IMR-90 (cell line): ENCODE results near the gene IP6K3. TPM values are rescaled to one million over a fixed set of nuclear protein-coding genes. Genes with fewer than 3 reads are reported as not detected.

Experiments used
- ATAC-seq: fragments of 200-7000 bp; cut with Tn5 transposase; 2 replicates; pipeline ENCODE4 v1.9.1; 2020; ENCODE audit warnings: low read depth, mild to moderate bottlenecking, moderate library complexity
- BruUV-seq: library from RNA; stranded (reverse); fragments of 400-500 nt; replicated peaks from 2 replicates; lab custom pipeline; 2021; lab: Mats Ljungman, UMichigan
- CTCF ChIA-PET: fragments of 300-600 bp; formaldehyde crosslinking; extraction: SDS; loops from one replicate; lab custom pipeline; 2021; ENCODE audit warnings: antibody characterized with exemption; lab: Yijun Ruan, JAX
- POLR2A ChIA-PET: fragments of 300-600 bp; sonication (Branson Sonifier 250); formaldehyde crosslinking; loops from one replicate; lab custom pipeline; 2022; ENCODE audit warnings: antibody characterized with exemption; ENCODE audit not compliant: unreplicated experiment; lab: Charles Lee
- DNase-seq: peaks from one replicate; pipeline ENCODE4 v3.0.0; 2013
- H2AFZ ChIP-seq: replicated peaks from 2 replicates; pipeline ENCODE3; 2013; ENCODE audit warnings: low read length, mild to moderate bottlenecking; ENCODE audit not compliant: poor library complexity
- H2AK5ac ChIP-seq: 2 replicates; pipeline ENCODE4 v1.6.1; 2013; ENCODE audit warnings: low read depth, low read length, inconsistent platforms
- H2AK9ac ChIP-seq: replicated peaks from 2 replicates; pipeline ENCODE3; 2013; ENCODE audit warnings: mild to moderate bottlenecking, low read depth, low read length, moderate library complexity; ENCODE audit not compliant: poor library complexity
- H2BK120ac ChIP-seq: 2 replicates; pipeline ENCODE4 v1.6.1; 2013; ENCODE audit warnings: low read depth, low read length, inconsistent platforms
- H2BK15ac ChIP-seq: 3 replicates; pipeline ENCODE4 v1.6.1; 2013; ENCODE audit warnings: low read depth, low read length, inconsistent platforms
- H2BK20ac ChIP-seq: 2 replicates; pipeline ENCODE4 v1.6.1; 2013; ENCODE audit warnings: low read depth, mild to moderate bottlenecking, inconsistent platforms, low read length, moderate library complexity
- H2BK5ac ChIP-seq: 2 replicates; pipeline ENCODE4 v1.6.1; 2013; ENCODE audit warnings: mild to moderate bottlenecking, low read depth, low read length, inconsistent platforms; ENCODE audit not compliant: poor library complexity, severe bottlenecking
- H3K14ac ChIP-seq: replicated peaks from 2 replicates; pipeline ENCODE4 v1.6.1; 2013; ENCODE audit warnings: low read depth, low read length, inconsistent platforms
- H3K18ac ChIP-seq: 2 replicates; pipeline ENCODE4 v1.6.1; 2013; ENCODE audit warnings: low read depth, low read length, control low read depth
- H3K23ac ChIP-seq: 2 replicates; pipeline ENCODE4 v1.6.1; 2013; ENCODE audit warnings: low read depth, low read length, inconsistent platforms
- H3K27ac ChIP-seq: 2 replicates; pipeline ENCODE4 v1.5.1; 2013; ENCODE audit warnings: mild to moderate bottlenecking, control low read depth, low read length; ENCODE audit not compliant: insufficient read depth
- H3K27me3 ChIP-seq: 2 replicates; pipeline ENCODE4 v1.6.1; 2013; ENCODE audit warnings: low read length; ENCODE audit not compliant: control insufficient read depth, insufficient read depth
- H3K36me3 ChIP-seq: 2 replicates; pipeline ENCODE4 v1.6.1; 2013; ENCODE audit warnings: low read length, mixed read lengths; ENCODE audit not compliant: control insufficient read depth, insufficient read depth
- H3K4ac ChIP-seq: 2 replicates; pipeline ENCODE4 v1.6.1; 2013; ENCODE audit warnings: low read depth, low read length, inconsistent platforms
- H3K4me1 ChIP-seq: 2 replicates; pipeline ENCODE4 v1.6.1; 2013; ENCODE audit warnings: low read length, mixed read lengths; ENCODE audit not compliant: control insufficient read depth, insufficient read depth
- H3K4me2 ChIP-seq: 2 replicates; pipeline ENCODE4 v1.6.1; 2013; ENCODE audit warnings: low read depth, mild to moderate bottlenecking, control low read depth, low read length, moderate library complexity
- H3K4me3 ChIP-seq: 2 replicates; pipeline ENCODE4 v1.5.1; 2013; ENCODE audit warnings: low read depth, mild to moderate bottlenecking, control low read depth, low read length, moderate library complexity; ENCODE audit not compliant: insufficient read depth
- H3K56ac ChIP-seq: 2 replicates; pipeline ENCODE4 v1.6.1; 2013; ENCODE audit warnings: low read length, inconsistent platforms; ENCODE audit not compliant: insufficient read depth; ENCODE audit errors: extremely low read depth
- H3K79me1 ChIP-seq, 2 experiments: 2 replicates each; pipeline ENCODE4 v1.6.1; 2013; ENCODE audit warnings: low read length in 2 of 2, inconsistent platforms in 1 of 2, low read depth in 1 of 2
- H3K9ac ChIP-seq: 2 replicates; pipeline ENCODE4 v1.6.1; 2013; ENCODE audit warnings: low read depth, low read length, control low read depth
- H3K9me1 ChIP-seq: 2 replicates; pipeline ENCODE4 v1.6.1; 2013; ENCODE audit warnings: low read length, inconsistent platforms; ENCODE audit not compliant: insufficient read depth
- H3K9me3 ChIP-seq: 2 replicates; pipeline ENCODE4 v1.6.1; 2013; ENCODE audit warnings: low read length; ENCODE audit not compliant: control insufficient read depth, insufficient read depth
- H4K20me1 ChIP-seq: 2 replicates; pipeline ENCODE4 v1.6.1; 2013; ENCODE audit warnings: low read length, inconsistent platforms; ENCODE audit not compliant: insufficient read depth
- H4K5ac ChIP-seq: 2 replicates; pipeline ENCODE4 v1.6.1; 2013; ENCODE audit warnings: mild to moderate bottlenecking, low read depth, low read length, control low read depth
- H4K8ac ChIP-seq, 2 experiments: 2 replicates each; pipeline ENCODE4 v1.6.1; 2013; ENCODE audit warnings: low read depth in 2 of 2, low read length in 2 of 2, control low read depth in 1 of 2, inconsistent platforms in 1 of 2
- H4K91ac ChIP-seq: 2 replicates; pipeline ENCODE4 v1.6.1; 2013; ENCODE audit warnings: low read depth, low read length, inconsistent platforms; ENCODE audit not compliant: insufficient read depth
- BHLHE40 ChIP-seq: fragments of 150-350 bp; IDR thresholded peaks from 2 replicates; pipeline ENCODE4 v1.6.1; 2016; ENCODE audit warnings: mild to moderate bottlenecking, low read depth, low read length
- CEBPB ChIP-seq: IDR thresholded peaks from 2 replicates; pipeline ENCODE4 v1.6.1; 2012; ENCODE audit warnings: low read depth, low read length, improper control_type of control experiment
- CHD1 ChIP-seq: IDR thresholded peaks from 2 replicates; pipeline ENCODE4 v1.6.1; 2012; ENCODE audit warnings: low read depth, low read length, improper control_type of control experiment
- CTCF ChIP-seq: conservative IDR thresholded peaks from 2 replicates; pipeline ENCODE4 v1.5.1; 2012; ENCODE audit warnings: mild to moderate bottlenecking, low read depth, low read length, improper control_type of control experiment
- ELK1 ChIP-seq: fragments of 150-350 bp; IDR thresholded peaks from 2 replicates; pipeline ENCODE4 v1.6.1; 2016; ENCODE audit warnings: low read depth, mild to moderate bottlenecking, low read length, moderate library complexity, borderline replicate concordance
- FOS ChIP-seq: fragments of 150-350 bp; IDR thresholded peaks from 2 replicates; pipeline ENCODE4 v1.6.1; 2016; ENCODE audit warnings: low read depth, low read length
- MAFK ChIP-seq: IDR thresholded peaks from 2 replicates; pipeline ENCODE4 v1.6.1; 2012; ENCODE audit warnings: low read depth, low read length, improper control_type of control experiment
- MAZ ChIP-seq: IDR thresholded peaks from 2 replicates; pipeline ENCODE4 v1.6.1; 2012; ENCODE audit warnings: low read depth, mild to moderate bottlenecking, low read length, improper control_type of control experiment, moderate library complexity, borderline replicate concordance
- MXI1 ChIP-seq: IDR thresholded peaks from 2 replicates; pipeline ENCODE4 v1.6.1; 2012; ENCODE audit warnings: low read depth, mild to moderate bottlenecking, low read length, moderate library complexity, borderline replicate concordance
- NFE2L2 ChIP-seq: fragments of 150-350 bp; IDR thresholded peaks from 2 replicates; pipeline ENCODE4 v1.6.1; 2016; ENCODE audit warnings: low read depth, mild to moderate bottlenecking, low read length
- POLR2A ChIP-seq: IDR thresholded peaks from 2 replicates; pipeline ENCODE4 v1.6.1; 2012; ENCODE audit warnings: mild to moderate bottlenecking, low read depth, low read length
- RAD21 ChIP-seq: IDR thresholded peaks from 2 replicates; pipeline ENCODE4 v1.6.1; 2012; ENCODE audit warnings: low read length, improper control_type of control experiment
- RCOR1 ChIP-seq: IDR thresholded peaks from 2 replicates; pipeline ENCODE4 v1.6.1; 2012; ENCODE audit warnings: mild to moderate bottlenecking, low read length, improper control_type of control experiment; ENCODE audit not compliant: insufficient replicate concordance
- RFX5 ChIP-seq: IDR thresholded peaks from 2 replicates; pipeline ENCODE4 v1.8.0; 2012; ENCODE audit warnings: low read depth, mild to moderate bottlenecking, low read length, moderate library complexity
- SMC3 ChIP-seq: fragments of 150-350 bp; IDR thresholded peaks from 2 replicates; pipeline ENCODE4 v1.6.1; 2016; ENCODE audit warnings: low read depth, mild to moderate bottlenecking, antibody characterized with exemption, low read length, moderate library complexity
- USF2 ChIP-seq: fragments of 150-350 bp; IDR thresholded peaks from 2 replicates; pipeline ENCODE4 v1.6.1; 2017; ENCODE audit warnings: mild to moderate bottlenecking, antibody characterized with exemption, low read length, low read depth
- WGBS, 2 experiments: methylation state at CpG; one replicate each; pipeline versions ENCODE4 v1.1.5 to v1.1.7; 2013; ENCODE audit warnings: missing lambda C conversion rate in 2 of 2; ENCODE audit not compliant: insufficient read length in 1 of 2; ENCODE audit errors: extremely low coverage in 2 of 2; 5-methylcytosine and 5-hydroxymethylcytosine counted together
- dilution Hi-C: fragments of 300-500 bp; cut with HindIII; formaldehyde crosslinking; loops from one replicate; pipeline ENCODE4 v1.14.3; 2018; ENCODE audit warnings: low sequenced_read_pairs; ENCODE audit not compliant: unreplicated experiment
- in situ Hi-C: fragments of 300-500 bp; cut with MboI; formaldehyde crosslinking; loops from 3 replicates; pipeline ENCODE4 v1.14.3; 2019; ENCODE audit warnings: low sequenced_read_pairs, inconsistent platforms, mixed read lengths
- intact Hi-C: fragments of 100-400 bp; cut with micrococcal nuclease; formaldehyde crosslinking; loops from 2 replicates; pipeline ENCODE4 v1.10.0; 2022
- polyA plus RNA-seq, 3 experiments: library from polyadenylated mRNA; depleted of rRNA; stranded (reverse); fragments of >200 nt; gene quantifications; 2 replicates each; pipeline ENCODE4 v1.2.3, GENCODE V29; 2012; ENCODE audit warnings: low replicate concordance in 1 of 3
- total RNA-seq: library from RNA; depleted of rRNA; stranded (reverse); fragments of >200 nt; gene quantifications from 2 replicates; pipeline ENCODE4 v1.2.3, GENCODE V29; 2012

Gene IP6K3
- total and polyA plus RNA-seq, 2 of the 4 experiments (the other 2 are of a cell fraction), result 0.18 to 0.51 TPM

GRCh38 chr6:33756211-33756954, 9.7 kb upstream of the IP6K3 start:
- Histone ChIP-seq H3K9me1 (no peaks in the 10 kb centered on the region), H3K9me3 (no peaks in the 10 kb centered on the region), H3K27me3 (no peaks in the 10 kb centered on the region), H2BK5ac (no peak overlapping the region), H4K5ac (no peak overlapping the region), H2AK9ac (no peak overlapping the region), H4K91ac (no peak overlapping the region), H3K9ac (no peak overlapping the region), H2BK120ac (no peak overlapping the region), H3K4me1 (peaks cover 22% of the 10 kb centered on the region; the same call in 1 of the 2 replicates), H3K56ac (no peak overlapping the region), H2BK15ac (no peak overlapping the region), H2AK5ac (peak overlapping the region; percentile 15; the same call in 1 of the 2 replicates), H3K18ac (no peak overlapping the region), H3K4me2 (no peak overlapping the region), H3K4ac (no peak overlapping the region), H3K4me3 (no peak overlapping the region), H4K8ac (no peak overlapping the region), H2AFZ (no peak overlapping the region), H3K27ac (no peak overlapping the region), H3K79me1 (no peaks in the 10 kb centered on the region), H3K36me3 (no peaks in the 10 kb centered on the region), H2BK20ac (no peak overlapping the region), H3K23ac (no peak overlapping the region), H3K14ac (no peak overlapping the region), H4K20me1 (peaks cover 5% of the 10 kb centered on the region)
- dilution Hi-C loops (no loop called here), in situ Hi-C loops (no loop called here), intact Hi-C loops (no loop called here)
- ChIA-PET CTCF (no interaction called here), POLR2A (no interaction called here)
- no TSS peak for BruUV-seq
- DNase-seq, result no peak
- TF ChIP-seq MXI1, result no peak
- no peak for TF ChIP-seq BHLHE40
- TF ChIP-seq CHD1, result no peak
- TF ChIP-seq POLR2A, result no peak
- TF ChIP-seq CTCF, result no peak
- TF ChIP-seq FOS, result no peak
- no peak for TF ChIP-seq RCOR1
- no peak for TF ChIP-seq USF2
- TF ChIP-seq RAD21, result no peak
- TF ChIP-seq NFE2L2, result no peak
- TF ChIP-seq CEBPB, result no peak
- TF ChIP-seq ELK1, result no peak
- no peak for TF ChIP-seq MAZ
- TF ChIP-seq RFX5, result no peak
- TF ChIP-seq MAFK, result no peak
- TF ChIP-seq SMC3, result no peak
- no peak for ATAC-seq
- WGBS, 2 experiments, result 74% methylated on average over 9 of the region's 12 CpGs; no CpG with 5 or more reads in 1 of the 2 experiments
